ENCODE measurements around the gene LDB2.

- TF ChIP-seq POLR2A (IDR thresholded peaks at IDR 0.05; ENCODE audit: low read depth) = no peak
- TF ChIP-seq CTCF (IDR thresholded peaks at IDR 0.05) = no peak
- TF ChIP-seq EP300 (IDR thresholded peaks at IDR 0.05) = no peak
Observed at GRCh38 chr4:16582526-16582925, 315.9 kb downstream of the LDB2 start.
